HL-60 (cell line): ENCODE measurements around the gene IRAK2.

Source experiments
- DNase-seq, 2 experiments: peaks; one replicate each; pipeline ENCODE4 v3.0.0-alpha.2; 2010 to 2020; ENCODE audit warnings: low read depth in 1 of 2, low spot score in 1 of 2
- H3K27ac ChIP-seq: fragments of 250-450 bp; sonication (Bioruptor Pico); replicated peaks from 2 replicates; pipeline ENCODE4 v1.5.1; 2020; ENCODE audit warnings: mild to moderate bottlenecking, moderate library complexity
- H3K27me3 ChIP-seq: fragments of 250-450 bp; sonication (Bioruptor Pico); 2 replicates; pipeline ENCODE4 v1.5.1; 2021; ENCODE audit warnings: mild to moderate bottlenecking, moderate library complexity; ENCODE audit not compliant: insufficient read depth, poor library complexity, severe bottlenecking
- H3K4me3 ChIP-seq: replicated peaks from 2 replicates; pipeline ENCODE4 v1.5.1; 2011; ENCODE audit warnings: mild to moderate bottlenecking, control low read depth, low read length; ENCODE audit not compliant: insufficient read depth
- CTCF ChIP-seq: IDR thresholded peaks from one replicate; pipeline ENCODE4 v1.5.1; 2011; ENCODE audit warnings: low read length, control low read depth, inconsistent platforms; ENCODE audit not compliant: insufficient read depth
- GABPA ChIP-seq: IDR thresholded peaks from 2 replicates; pipeline ENCODE4 v1.6.1; 2012; ENCODE audit warnings: low read depth
- POLR2AphosphoS5 ChIP-seq: IDR thresholded peaks from 2 replicates; pipeline ENCODE4 v1.6.1; 2012; ENCODE audit warnings: low read depth
- REST ChIP-seq: IDR thresholded peaks from 2 replicates; pipeline ENCODE4 v1.6.1; 2012; ENCODE audit warnings: low read depth; ENCODE audit not compliant: insufficient replicate concordance
- SPI1 ChIP-seq: IDR thresholded peaks from 2 replicates; pipeline ENCODE4 v1.6.1; 2012; ENCODE audit warnings: low read depth, mild to moderate bottlenecking, borderline replicate concordance

IRAK2 gene

GRCh38 chr3:10166213-10166604, 1.5 kb downstream of the IRAK2 start:
- TF ChIP-seq GABPA (no peak), CTCF (no peak), POLR2AphosphoS5 (no peak), REST (no peak), SPI1 (no peak)
- DNase-seq = no peak
- H3K27ac ChIP-seq = no peak overlapping the region
- no peak overlapping the region for H3K4me3 ChIP-seq
- no peaks in the 10 kb centered on the region for H3K27me3 ChIP-seq

- Histone ChIP-seq H3K27me3 (no peaks in the 10 kb centered on the region), H3K4me3 (no peak overlapping the region), H3K27ac (no peak overlapping the region)
- TF ChIP-seq CTCF (no peak), POLR2AphosphoS5 (no peak), SPI1 (no peak), REST (no peak), GABPA (no peak)
- no peak for DNase-seq
Observed at GRCh38 chr3:10169000-10169496, 4.3 kb downstream of the IRAK2 start.

GRCh38 chr3:10170915-10171478, 6.3 kb downstream of the IRAK2 start:
- H3K27me3 ChIP-seq = no peaks in the 10 kb centered on the region
- TF ChIP-seq POLR2AphosphoS5 = no peak
- DNase-seq = no peak
- no peak overlapping the region for H3K27ac ChIP-seq
- H3K4me3 ChIP-seq = no peak overlapping the region

- Histone ChIP-seq H3K27me3 (no peaks in the 10 kb centered on the region), H3K27ac (no peak overlapping the region), H3K4me3 (no peak overlapping the region)
- TF ChIP-seq SPI1 (no peak), POLR2AphosphoS5 (no peak), GABPA (no peak)
- no peak for DNase-seq
Observed at GRCh38 chr3:10173095-10173925, 8.6 kb downstream of the IRAK2 start.
